ENCODE measurements around the gene SELENOT.
"Not testable (repeated sequence)": the region's sequence is repeated elsewhere in the genome, so short reads cannot be mapped to it uniquely, and the experiment has no call there.

The SELENOT gene

DNA sequence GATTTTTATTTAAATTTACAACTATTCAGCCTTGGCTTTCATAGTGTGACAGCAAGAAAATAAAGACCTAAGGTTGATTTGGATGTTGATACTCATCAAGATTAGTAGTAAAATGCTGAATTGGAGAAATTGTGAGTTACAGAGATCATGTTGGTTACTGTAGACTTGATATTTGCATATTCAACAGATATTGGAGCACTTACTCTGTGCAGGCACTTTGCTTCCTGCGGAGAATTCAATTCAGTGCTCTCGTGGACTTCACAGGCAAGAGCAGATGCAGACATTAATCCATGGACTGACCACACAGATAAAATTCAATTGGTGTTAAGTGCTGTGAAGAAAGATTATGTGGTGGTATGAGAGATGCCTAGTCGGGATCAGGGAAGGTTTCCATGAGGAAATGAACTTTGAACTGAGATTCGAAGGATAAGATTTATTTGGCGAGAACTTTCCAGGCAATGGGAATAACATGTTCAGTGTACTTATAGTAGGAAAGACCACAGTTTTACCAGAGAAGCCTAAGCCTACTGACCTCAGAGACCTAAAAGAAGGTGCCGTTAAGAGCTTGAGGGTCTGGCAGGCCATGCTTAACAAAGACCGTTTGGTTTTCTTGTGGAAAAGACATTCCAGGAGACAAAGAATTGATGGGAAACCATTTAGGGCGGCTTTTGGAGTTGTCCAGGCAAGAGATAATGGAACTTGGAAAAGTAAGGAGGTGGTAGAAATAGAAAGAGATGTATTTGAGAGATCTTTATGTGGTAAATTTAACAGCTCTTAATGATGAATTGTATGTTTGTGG lies 4.3 kb downstream of the SELENOT start:
- DNase-seq (ENCODE audit: low read depth in 1 of 2, low spot score in 1 of 2): no peak

DNA sequence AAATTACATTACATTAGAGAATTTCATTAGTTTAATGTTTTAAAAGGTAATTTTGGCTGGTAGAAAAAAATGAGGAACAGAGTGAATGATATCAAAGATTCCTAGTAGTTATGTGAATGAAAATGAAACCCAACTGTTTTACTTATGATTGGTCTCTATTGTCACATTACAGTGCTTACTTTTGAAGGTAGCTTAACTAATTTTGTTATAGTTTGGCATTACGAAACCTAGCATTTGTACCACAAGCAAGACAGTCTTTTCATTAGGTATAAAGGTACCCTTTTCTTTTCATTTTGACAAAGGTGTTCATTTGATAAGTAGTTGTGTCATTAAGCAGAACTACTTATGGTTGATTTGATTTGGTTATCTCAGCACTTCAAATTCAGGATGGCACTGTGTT lies 6.9 kb downstream of the SELENOT start:
- DNase-seq (ENCODE audit: low read depth in 1 of 2, low spot score in 1 of 2): no peak

DNA sequence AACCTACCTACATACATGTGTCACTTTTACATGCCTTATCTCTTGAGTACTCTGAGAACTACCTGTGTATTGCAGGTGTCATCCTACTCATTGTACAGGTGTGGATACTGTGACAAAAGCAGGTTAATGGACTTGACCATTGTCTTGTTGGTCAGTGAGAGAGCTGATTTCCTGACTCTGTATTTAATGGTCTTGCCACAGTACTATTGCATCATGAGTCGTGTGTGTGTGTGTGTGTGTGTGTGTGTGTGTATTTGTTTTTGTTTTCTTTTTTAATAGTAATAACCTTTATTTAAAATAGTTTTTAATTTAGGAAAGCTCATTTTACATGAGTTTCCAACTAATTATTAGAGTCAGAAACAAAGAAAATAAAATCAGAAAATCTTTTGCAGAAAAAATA lies 7.7 kb downstream of the SELENOT start:
- DNase-seq (ENCODE audit: low read depth in 1 of 2, low spot score in 1 of 2): no peak

DNA sequence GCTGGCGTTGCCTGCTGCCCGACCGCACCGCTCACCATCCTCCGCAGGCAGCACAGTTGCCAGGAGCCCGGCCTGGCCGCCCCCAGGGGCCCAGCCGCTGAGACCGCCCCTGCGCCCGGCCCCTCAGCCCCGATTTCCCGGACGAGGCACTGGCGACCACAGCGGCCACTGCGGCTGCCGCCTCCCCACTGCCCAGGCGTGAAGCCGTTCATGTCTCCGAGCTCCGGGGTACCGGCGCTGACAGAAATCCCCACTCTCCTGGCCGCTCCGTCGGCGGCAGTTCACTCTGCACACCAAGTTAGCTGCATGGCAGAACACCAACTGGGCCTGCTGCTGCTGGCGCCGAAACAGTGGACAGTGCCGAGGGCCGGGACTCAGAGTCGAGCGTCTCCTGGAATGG lies 8.5 kb downstream of the SELENOT start:
- DNase-seq (ENCODE audit: low read depth in 1 of 2, low spot score in 1 of 2): no peak

DNA sequence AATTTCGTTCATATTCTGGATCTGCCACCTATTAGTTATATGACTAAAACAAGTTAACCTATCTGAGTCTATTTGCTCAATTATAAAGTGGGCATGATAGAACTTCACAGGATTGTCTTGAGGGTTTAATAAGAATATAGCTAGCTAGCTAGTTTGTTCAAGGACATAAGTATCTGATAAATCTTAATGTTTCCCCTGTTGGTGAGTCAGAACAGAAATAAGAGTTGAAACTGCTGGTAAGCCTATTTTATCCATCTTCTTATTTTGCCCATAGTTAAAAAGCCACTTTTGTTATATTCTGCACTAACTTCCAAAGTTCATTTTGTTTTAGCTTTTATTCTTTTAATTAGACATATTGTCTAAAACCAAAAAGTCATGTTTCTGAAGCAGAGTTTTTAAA lies 9.4 kb downstream of the SELENOT start:
- DNase-seq (ENCODE audit: low read depth in 1 of 2, low spot score in 1 of 2): no peak

DNA sequence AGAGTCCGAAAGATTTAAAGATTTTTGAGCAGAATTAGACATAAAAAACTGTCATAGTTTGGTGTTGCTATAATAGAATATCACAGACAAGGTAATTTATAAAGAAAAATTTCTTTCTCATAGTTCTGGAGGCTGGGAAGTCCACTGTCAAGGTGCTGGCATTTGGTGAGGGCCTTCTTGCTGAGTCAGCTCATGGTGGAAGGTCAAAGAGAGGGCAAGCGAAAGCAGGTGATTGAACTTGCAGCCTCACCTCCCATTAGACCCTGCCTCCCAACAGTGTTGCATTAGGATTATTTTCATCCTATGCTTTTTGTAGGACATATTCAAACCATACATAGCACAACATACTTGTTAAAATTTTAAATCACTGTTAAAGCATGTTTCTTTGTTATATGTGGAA lies 9.9 kb downstream of the SELENOT start:
- DNase-seq (ENCODE audit: low read depth in 1 of 2, low spot score in 1 of 2): no peak

DNA sequence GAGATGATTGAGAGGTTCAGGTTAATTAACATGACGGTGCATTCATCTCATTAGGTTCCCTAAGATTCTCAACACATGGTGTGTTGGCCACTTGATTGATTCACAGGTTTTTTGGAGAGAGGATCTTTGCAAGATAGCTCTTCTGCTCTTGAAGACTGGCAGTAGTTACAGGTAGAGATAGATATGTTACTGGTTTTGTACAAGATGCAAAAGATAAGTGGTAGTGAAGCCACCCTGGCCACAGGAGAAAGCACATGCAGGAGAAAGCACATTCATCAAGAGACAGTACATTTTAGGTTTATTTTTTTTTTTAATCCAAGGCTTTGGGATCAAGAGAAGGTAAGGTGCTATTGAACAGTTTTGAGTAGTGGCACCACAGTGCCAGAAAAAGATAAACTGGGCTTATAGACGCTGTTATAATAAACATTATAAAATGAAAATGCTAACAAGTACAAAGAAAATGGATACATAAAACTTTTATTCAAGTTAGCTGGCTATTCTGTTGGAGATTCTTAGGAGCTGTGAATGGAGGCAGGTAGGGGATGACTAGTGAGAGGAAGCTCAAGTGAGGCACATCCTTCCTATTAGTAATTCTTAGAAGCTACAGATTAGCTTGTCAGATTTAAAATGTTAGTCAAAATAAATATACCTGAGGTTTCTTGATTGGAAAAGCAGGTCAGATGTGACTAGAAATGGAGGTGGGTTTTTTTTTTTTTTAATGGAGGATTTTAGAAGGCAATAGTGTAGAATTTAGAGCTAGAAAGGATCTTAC lies 10.8 kb downstream of the SELENOT start:
- no peak for DNase-seq (ENCODE audit: low read depth in 1 of 2, low spot score in 1 of 2)

DNA sequence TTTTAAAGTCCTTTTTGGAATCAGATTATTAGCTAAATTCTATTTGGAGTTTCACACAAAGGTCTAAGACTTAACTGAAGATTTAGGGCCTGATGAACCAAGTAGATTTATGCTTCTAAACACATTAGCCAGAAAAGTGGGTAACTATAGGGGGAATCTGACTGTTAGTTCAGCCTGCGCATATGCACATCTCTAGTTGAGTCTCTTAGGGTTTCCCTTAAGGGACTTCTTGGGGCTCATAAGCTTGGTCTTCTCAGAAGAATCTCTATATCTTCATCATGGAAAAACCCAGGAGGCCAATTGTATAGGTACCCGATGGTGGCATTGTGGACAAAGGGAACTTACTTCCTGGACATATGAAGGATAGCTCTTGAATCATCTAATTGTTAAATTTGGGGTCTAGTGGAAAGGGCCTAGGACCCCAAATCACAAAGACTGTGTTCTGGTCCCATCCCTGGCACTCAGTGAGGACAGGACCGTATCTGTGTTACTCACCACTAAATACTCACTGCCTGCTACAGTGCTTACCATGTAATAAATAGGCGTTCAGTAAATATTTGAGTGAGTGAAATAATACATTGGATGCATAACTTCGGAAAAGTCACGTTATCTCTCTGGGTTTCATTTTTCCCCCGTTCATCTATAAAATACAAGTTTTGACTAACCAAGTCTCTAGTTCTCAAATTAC lies 17.0 kb downstream of the SELENOT start:
- no peak for DNase-seq (ENCODE audit: low read depth in 1 of 2, low spot score in 1 of 2)

DNA sequence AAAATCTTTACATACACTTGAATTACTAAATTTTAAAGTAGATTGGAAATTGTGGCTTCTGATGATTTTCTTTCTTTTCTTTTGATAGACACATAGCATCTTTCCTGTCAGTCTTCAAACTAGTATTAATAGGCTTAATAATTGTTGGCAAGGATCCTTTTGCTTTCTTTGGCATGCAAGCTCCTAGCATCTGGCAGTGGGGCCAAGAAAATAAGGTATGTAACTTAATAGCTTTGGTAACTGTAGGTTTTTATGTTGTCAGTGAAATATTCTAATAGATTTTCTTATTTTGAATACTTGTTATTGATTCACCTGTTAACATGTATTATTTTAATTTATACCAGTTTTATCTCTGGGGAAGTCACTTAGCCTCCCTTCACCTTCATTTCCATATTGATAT lies 19.8 kb downstream of the SELENOT start:
- not testable (repeated sequence) for DNase-seq (ENCODE audit: low read depth in 1 of 2, low spot score in 1 of 2)

DNA sequence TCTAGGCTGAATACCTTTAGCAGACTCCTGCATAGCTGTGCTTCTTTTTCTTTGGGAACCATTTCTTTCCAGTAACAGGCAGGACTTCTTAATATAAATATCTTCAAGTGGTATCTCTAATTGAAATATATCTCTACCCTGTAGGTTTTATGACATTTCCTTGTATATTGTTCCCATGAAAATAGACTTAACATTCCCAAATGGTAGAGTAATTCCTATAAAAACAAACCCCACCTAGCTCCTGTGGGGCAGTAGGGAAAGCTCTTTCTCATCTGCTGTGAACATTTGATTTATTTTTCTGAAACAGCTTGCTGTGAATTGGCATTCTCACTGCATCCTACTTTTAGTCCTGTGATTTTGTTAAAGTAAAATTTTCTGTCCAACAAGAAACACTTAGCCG lies 20.8 kb downstream of the SELENOT start:
- no peak for DNase-seq (ENCODE audit: low read depth in 1 of 2, low spot score in 1 of 2)

DNA sequence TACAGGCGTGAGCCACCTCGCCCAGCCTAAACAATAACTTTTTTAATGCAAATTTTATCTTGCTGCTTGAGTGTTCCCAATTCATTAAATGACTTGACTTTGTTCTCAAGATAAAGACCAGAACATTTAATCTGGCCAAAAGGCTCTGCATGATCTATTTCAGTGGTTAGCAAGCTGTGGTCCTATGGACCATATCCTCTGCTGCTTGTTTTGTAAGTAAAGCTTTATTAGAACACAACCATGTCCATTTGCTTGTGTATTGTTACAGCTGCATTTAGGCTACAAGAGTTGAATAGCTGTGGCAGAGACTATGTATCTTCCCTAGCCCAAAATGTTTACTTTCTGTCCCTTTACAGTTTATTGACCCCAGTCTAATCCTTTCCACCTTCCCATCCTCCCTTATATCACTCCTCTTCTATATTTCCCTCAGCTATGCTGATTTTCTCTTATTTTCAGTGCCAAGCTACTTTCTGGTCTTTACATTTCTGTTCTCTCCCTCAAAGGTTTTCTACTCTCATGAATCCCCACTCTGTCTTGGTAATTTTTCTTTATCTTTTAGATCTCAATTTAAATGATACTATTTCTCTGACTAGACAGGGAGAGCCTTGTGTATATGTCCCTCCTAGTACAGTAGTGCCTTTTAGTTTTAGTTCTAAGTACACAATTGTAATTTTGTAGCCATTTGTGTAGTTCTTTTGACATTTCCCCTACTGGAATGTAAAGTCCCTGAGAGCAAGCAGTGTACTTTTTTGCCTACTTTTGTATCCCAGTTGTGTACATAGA lies 23.2 kb downstream of the SELENOT start:
- no peak for DNase-seq (ENCODE audit: low read depth in 1 of 2, low spot score in 1 of 2)

DNA sequence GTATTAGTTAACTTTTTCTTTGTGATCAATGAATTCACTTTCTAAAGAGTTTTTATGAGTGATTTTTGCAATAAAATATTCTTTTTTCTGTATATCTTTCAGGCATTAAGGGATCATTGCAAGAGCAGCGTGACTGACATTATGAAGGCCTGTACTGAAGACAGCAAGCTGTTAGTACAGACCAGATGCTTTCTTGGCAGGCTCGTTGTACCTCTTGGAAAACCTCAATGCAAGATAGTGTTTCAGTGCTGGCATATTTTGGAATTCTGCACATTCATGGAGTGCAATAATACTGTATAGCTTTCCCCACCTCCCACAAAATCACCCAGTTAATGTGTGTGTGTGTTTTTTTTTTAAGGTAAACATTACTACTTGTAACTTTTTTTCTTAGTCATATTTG lies 24.4 kb downstream of the SELENOT start:
- DNase-seq (ENCODE audit: low read depth in 1 of 2, low spot score in 1 of 2): no peak

DNA sequence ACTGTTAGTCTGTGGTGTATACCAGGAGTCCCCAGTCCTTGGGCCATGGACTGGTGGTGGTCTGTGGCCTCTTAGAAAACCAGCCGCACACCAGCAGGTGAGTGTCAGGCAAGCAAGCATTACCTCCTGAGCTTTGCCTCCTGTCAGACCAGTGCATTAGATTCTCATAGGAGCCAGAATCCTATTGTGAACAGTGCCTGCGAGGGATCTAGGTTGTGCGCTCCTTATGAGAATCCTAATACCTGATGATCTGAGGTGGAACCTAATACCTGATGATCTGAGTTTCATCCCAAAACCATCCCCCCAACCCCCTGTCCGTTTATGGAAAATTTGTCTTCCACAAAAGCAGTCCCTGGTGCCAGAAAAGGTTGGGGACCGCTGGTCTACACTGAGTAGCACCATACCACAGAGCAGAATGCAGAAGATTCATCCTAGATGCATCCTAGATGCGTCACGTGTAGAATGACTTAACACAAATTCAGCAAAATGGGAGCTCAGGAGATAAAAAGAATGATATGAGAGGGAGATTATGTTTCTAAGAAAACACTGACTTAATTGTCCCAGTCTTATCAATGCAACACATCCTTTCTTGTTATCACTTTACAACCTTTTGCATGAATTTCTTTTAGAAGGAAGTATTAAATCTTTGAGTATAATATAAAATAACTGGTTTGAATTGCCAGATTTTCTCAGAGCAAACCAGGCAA lies 28.5 kb downstream of the SELENOT start:
- DNase-seq (ENCODE audit: low read depth in 1 of 2, low spot score in 1 of 2): no peak

DNA sequence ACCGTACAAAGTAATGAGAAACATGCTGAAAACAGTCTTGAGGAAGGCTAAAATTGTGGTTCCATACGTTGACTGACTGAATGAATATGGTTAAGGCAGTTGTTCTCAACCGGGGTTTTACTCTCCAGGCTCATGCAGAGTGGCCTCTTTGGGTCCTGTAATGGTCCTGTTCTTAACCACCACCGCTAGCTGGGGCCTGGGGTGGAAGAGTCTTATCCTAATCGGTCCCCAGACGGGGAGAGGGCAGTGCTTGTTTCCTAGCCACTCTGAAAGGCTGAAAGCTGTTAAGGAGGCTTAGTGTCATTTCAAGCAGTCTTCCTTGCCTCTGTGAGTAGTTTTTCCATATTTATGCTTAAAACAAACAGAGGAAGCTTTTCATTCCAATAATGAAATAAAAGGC lies 32.0 kb downstream of the SELENOT start:
- DNase-seq (ENCODE audit: low read depth in 1 of 2, low spot score in 1 of 2): no peak

DNA sequence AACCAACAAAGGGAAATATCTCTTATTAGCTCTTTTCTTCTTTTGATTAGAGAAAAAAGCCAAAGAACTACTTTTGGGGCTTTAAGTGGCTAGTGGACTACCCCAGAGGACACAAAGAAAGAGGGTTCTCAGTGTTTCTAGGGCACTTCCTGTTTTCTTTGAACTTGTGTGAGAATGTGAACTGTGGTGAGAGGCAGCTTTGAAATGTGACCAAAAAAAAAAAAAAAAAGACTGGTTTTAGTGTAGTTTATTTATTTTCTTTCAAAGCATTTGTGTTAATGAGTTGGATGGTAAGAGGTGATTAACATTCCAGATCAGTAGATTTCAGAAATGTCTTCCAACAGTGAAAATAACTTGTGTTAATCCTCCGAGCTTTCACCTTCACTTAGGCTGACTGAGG lies 32.4 kb downstream of the SELENOT start:
- no peak for DNase-seq (ENCODE audit: low read depth in 1 of 2, low spot score in 1 of 2)

DNA sequence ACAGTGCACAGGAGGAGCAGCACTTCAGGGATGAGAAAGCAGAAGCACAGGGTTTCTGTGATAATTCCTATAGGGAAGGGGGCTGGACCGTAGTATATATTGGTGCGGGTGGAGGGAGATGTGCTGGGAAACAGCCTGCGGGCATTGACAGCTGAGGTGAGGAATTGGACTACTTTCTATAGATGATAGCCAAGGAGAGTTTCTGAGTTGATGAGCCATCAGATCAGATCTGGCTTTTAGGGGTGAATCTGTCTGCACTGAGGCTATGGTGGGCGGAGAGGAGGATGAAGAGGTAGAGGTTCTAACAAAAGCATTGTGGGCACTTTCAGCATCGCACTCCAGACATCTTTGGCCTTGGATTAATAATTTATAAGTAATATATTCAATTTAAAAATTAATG lies 33.1 kb downstream of the SELENOT start:
- no peak for DNase-seq (ENCODE audit: low read depth in 1 of 2, low spot score in 1 of 2)

DNA sequence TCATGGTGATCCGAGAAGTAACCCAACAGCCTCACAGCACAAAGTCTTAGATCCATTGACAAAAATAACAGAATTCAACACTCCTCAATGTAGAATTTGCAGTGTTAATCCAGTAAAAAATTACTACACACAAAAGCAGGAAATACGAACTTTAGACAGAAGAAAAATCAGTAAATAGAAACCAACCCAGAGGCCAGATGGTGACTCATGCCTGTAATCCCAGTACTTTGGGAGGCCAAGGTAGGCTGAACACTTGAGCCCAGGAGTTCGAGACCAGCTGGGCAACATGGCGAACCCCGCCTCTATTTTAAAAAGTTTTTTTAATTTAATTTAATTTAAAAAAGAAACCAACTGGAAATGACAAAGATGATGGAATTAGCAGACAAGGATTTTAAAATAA lies 36.1 kb downstream of the SELENOT start:
- no peak for DNase-seq (ENCODE audit: low read depth in 1 of 2, low spot score in 1 of 2)

DNA sequence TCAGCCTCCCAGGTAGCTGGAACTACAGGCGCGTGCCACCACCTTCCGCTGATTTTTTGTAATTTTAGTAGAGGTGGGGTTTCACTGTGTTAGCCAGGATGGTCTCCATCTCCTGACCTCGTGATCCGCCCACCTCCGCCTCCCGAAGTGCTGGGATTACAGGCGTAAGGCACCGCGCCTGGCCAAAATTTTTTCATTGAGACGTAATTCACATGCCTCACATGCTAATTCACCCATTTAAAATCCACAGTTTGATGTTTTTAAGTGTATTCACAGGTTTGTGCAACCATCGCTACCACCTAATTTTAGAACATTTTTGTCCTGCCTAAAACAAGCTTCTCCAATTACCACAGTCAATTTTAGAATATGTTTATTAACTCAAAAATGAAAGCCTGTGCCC lies 37.1 kb downstream of the SELENOT start:
- DNase-seq (ENCODE audit: low read depth in 1 of 2, low spot score in 1 of 2): no peak

DNA sequence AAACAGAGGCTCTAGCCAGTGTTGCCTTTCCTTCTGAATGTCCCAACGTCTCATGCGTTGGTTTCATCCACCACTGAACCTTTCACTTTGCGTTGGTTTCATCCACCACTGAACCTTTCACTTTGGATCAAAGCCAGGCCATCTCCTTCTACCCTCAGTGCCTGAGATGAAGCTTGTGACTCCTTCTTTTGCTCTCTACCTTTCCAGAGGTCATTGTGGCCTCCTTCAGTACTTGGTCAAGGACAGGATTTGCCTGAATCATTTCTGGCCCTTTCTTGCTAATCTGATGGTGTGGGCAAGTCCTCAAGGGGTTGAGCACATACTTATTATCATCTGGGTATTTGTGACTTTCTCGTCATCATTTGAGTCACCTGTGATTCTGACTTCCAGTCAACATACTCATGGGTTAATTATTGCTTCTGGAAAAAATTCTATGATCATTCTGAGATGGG lies 50.0 kb downstream of the SELENOT start:
- DNase-seq (ENCODE audit: low read depth in 1 of 2, low spot score in 1 of 2): no peak

DNA sequence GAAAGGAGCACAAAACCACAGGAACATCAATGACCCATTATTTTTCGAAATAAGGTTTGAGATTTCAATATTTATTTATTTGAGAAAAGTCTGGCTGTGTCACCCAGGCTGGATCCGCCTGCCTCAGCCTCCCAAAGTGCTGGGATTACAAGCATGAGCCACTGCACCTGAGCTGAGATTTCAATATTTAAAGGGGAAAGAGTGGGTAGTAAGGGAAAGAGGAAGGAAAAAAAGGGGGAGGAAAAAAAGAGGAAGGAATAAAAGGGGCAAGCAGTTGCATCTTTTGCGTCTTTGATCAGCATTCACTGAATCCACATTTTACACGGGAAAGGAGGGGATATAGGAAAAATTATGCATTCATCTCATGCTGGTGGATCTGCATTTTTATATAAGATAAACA lies 53.2 kb downstream of the SELENOT start:
- DNase-seq (ENCODE audit: low read depth in 1 of 2, low spot score in 1 of 2): no peak
